ENCODE results near the gene FLVCR1. TPM values are rescaled to one million over a fixed set of nuclear protein-coding genes. Genes with fewer than 3 reads are reported as not detected.
A peak's percentile ranks its signal among the peaks of the same experiment; 100 is the strongest.

Gene FLVCR1
- total RNA-seq (10 to 100 TPM in 1 of 2 donors, 1 to 10 TPM in 1; 3.8 to 14.6 TPM), polyA plus RNA-seq (1 to 10 TPM in 1 of 2 donors, under 1 TPM in 1; 0.85 to 1.1 TPM)

- Histone ChIP-seq H3K27ac (ENCODE audit: low read depth in 1 of 2, low read length in 2 of 2) (peak within 1 kb of the TSS; percentile 79 to 90), H3K9ac (ENCODE audit: low read depth in 1 of 2, low read length in 2 of 2) (peak within 1 kb of the TSS; percentile 72 to 87), H3K4me1 (ENCODE audit: control insufficient read depth in 4 of 4, insufficient read depth in 4 of 4, low read length in 3 of 4) (peaks cover 4 to 15% (median 12%) of the 10 kb centered on the region in 4 donors), H3K4me3 (ENCODE audit: low read depth in 1 of 3, low read length in 3 of 3) (peak within 1 kb of the TSS; percentile 60 to 93 (median 93)), H3K36me3 (ENCODE audit: control insufficient read depth in 4 of 4, insufficient read depth in 3 of 4, low read depth in 1 of 4, low read length in 3 of 4) (no peaks in the 10 kb centered on the region), H3K9me3 (ENCODE audit: control insufficient read depth in 4 of 4, low read length in 3 of 4) (no peaks in the 10 kb centered on the region), H3K27me3 (ENCODE audit: control insufficient read depth in 4 of 4, insufficient read depth in 4 of 4, low read length in 3 of 4) (no peaks in the 10 kb centered on the region)
- peak in 1 of 2 donors; percentile 40 for TF ChIP-seq RAD21 (IDR thresholded peaks at IDR 0.05)
- peak in 1 of 2 donors; percentile 48 for TF ChIP-seq GABPA (IDR thresholded peaks at IDR 0.05 in 1 of 2, conservative IDR thresholded peaks at IDR 0.05 in 1 of 2)
- peak; percentile 67 for TF ChIP-seq SP1 (IDR thresholded peaks at IDR 0.05)
- TF ChIP-seq, protein P1, sequence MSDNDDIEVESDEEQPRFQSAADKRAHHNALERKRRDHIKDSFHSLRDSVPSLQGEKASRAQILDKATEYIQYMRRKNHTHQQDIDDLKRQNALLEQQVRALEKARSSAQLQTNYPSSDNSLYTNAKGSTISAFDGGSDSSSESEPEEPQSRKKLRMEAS (IDR thresholded peaks at IDR 0.05): no peak
- peak; percentile 78 for TF ChIP-seq REST (IDR thresholded peaks at IDR 0.05)
- no peak for TF ChIP-seq HNF4A (conservative IDR thresholded peaks at IDR 0.05)
- peak; percentile 83 to 88 for TF ChIP-seq EGR1 (IDR thresholded peaks at IDR 0.05; ENCODE audit: low read depth in 2 of 2)
- peak; percentile 60 for TF ChIP-seq TAF1 (conservative IDR thresholded peaks at IDR 0.05)
- peak; percentile 93 for TF ChIP-seq YY1 (IDR thresholded peaks at IDR 0.05)
- TF ChIP-seq ATF3 (IDR thresholded peaks at IDR 0.05): no peak
- TF ChIP-seq, protein P2, sequence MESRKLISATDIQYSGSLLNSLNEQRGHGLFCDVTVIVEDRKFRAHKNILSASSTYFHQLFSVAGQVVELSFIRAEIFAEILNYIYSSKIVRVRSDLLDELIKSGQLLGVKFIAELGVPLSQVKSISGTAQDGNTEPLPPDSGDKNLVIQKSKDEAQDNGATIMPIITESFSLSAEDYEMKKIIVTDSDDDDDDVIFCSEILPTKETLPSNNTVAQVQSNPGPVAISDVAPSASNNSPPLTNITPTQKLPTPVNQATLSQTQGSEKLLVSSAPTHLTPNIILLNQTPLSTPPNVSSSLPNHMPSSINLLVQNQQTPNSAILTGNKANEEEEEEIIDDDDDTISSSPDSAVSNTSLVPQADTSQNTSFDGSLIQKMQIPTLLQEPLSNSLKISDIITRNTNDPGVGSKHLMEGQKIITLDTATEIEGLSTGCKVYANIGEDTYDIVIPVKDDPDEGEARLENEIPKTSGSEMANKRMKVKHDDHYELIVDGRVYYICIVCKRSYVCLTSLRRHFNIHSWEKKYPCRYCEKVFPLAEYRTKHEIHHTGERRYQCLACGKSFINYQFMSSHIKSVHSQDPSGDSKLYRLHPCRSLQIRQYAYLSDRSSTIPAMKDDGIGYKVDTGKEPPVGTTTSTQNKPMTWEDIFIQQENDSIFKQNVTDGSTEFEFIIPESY (IDR thresholded peaks at IDR 0.05): peak; percentile 75
- DNase-seq (ENCODE audit: low spot score): peak; percentile 94
- WGBS: under 1% methylated on average over 54 of the region's 54 CpGs
Measured at GRCh38 chr1:212857992-212858460, at the start of gene FLVCR1. FLVCR1 (plus strand) TSS chr1:212858275; CDS start chr1:212858453, 178 bp downstream.

DNA sequence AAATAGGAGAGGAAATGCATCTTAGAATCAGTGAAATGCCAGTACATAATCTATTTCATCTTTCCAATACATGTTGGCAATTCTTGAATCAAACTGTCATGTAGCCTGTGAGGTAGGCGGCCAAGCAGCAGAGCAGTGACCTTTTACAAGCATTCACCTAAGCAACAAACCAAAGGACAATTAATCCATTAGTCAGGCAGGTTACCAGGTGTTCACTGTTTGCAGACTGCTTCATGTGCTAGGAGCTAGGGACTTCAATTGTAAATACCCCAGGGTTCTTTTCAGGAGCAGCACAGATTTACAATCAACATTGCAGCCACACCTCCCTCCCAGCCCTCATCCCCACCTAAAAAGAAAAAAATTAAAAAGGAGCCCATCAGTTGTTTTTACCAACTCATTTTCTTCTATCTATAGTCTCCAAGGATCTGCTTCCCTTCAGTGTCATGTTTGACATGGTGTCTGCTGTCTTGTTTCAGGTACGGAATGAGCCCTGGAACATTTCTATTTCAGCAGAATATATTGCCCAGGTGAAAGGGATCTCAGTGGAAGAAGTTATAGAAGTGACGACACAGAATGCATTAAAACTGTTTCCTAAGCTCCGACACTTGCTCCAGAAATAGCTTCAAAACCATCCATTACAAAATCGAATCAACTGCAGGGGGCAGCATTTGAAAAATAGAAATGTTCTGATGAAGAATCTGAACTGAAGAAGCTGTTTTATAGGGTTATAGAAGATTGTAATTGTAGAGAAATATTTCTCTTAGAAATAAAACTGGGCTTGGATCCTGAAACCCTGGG is 43.3 kb upstream of the FLVCR1 start:
- H3K9ac ChIP-seq (ENCODE audit: low read depth in 1 of 2, low read length in 2 of 2): no peak overlapping the region
- H3K4me1 ChIP-seq (ENCODE audit: control insufficient read depth in 4 of 4, insufficient read depth in 4 of 4, low read length in 3 of 4): peaks cover 0 to 3% (median 0%) of the 10 kb centered on the region in 4 donors
- H3K9me3 ChIP-seq (ENCODE audit: control insufficient read depth in 4 of 4, low read length in 3 of 4): no peaks in the 10 kb centered on the region
- H3K4me3 ChIP-seq (ENCODE audit: low read depth in 1 of 3, low read length in 3 of 3): no peak overlapping the region
- no peak for TF ChIP-seq EGR1 (IDR thresholded peaks at IDR 0.05; ENCODE audit: low read depth in 2 of 2)
- TF ChIP-seq, protein P1 (IDR thresholded peaks at IDR 0.05): no peak
- peak; percentile 33 for TF ChIP-seq CTCF (IDR thresholded peaks at IDR 0.05; ENCODE audit: low read depth, low read length, missing input control)
- no peak for TF ChIP-seq NR2F2 (IDR thresholded peaks at IDR 0.05)
- TF ChIP-seq RAD21 (IDR thresholded peaks at IDR 0.05): peak; percentile 53 to 65
- H3K27me3 ChIP-seq (ENCODE audit: control insufficient read depth in 4 of 4, insufficient read depth in 4 of 4, low read length in 3 of 4): no peaks in the 10 kb centered on the region
- WGBS: 70% methylated on average over 5 of the region's 5 CpGs
- H3K27ac ChIP-seq (ENCODE audit: low read depth in 1 of 2, low read length in 2 of 2): no peak overlapping the region
- H3K36me3 ChIP-seq (ENCODE audit: control insufficient read depth in 4 of 4, insufficient read depth in 3 of 4, low read depth in 1 of 4, low read length in 3 of 4): peaks cover 0 to 4% (median 1%) of the 10 kb centered on the region in 4 donors
- DNase-seq (ENCODE audit: low spot score): no peak

All from liver (tissue), 9 donors.